NCI-H146 treated with DMSO at 0.1 percent for 48 hours (cell line): ENCODE results near the gene PTPRN2.

Source experiments
- DNase-seq: peaks from one replicate; lab custom pipeline; 2025; ENCODE audit not compliant: unreplicated experiment; lab: John Stamatoyannopoulos, UW

The PTPRN2 gene

DNA sequence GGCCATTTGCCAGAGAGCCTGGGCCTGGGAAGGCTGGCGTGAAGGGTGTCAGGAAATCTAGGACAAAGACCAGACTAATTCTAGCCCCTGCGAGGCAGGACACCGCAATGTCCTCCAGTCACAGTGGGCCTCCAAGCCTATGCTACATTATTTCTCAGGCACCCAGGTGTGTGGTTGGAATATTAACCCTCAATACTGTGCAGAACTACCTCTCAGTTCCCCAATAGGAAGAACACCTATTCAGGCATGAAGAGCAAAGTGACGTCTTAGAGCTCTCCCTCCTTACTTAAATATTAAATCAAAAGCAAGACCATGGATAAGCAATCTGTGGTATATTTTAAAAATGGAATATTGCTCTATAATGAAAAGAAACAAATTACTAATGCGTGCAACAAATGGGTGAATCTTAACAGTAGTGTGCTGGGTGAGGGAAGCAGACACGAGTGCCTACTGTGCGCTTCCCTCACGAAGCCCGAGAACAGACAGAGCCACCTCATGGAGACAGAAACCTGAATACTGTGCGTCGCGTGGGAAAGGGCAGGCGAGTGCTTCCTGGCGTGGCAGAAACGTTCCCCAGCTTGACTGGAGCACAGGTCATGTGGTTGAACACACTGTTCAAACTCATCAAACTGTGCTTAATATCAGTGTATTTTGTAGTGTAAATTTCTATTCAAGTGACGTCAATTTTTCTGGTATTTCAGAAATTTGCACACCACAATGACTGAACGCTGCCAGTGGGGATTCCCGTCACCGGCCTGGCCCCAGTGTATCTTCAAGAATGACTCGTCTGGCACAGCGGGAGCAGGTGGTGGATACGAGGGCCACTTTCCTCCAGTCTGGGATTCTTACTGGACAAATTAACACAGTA is 15.5 kb upstream of the PTPRN2 start:
- DNase-seq = no peak

DNA sequence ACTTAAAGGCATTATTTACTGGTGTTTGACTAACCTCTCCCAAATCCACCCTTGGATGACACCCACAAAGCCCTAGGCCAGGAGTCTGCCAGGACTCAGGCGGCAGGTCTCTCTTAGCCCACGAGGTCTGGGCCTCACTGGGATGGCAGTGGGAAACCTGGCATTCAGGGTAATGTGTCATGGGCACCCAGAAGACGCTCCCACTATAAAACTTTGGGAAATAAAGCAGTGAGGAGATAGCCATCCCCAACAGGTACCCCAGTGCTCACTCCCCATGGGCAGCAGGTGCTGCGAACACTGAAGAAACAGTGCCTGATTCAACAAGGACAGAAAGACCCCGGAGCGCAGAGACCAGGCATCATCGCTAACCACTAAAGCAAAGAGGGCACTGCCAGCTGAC is 14.4 kb upstream of the PTPRN2 start:
- no peak for DNase-seq

DNA sequence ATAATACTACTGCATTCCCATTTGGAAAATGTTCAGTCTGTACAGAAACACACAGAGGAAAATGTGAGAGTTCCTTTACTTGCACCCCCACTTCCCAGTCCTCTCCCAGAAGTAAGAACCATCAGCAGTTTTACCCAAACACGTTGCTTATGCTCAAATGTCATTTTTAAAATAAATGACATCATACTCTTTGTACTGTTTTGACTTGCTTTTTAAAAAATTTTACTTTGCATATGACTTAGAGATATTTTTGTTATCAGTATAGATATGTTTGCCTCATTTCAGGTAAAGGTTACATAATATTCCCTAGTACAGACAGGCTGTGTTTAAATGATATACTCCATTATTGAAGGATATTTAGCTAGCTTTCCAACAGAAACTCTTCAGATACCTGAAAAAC is 13.5 kb upstream of the PTPRN2 start:
- no peak for DNase-seq

DNA sequence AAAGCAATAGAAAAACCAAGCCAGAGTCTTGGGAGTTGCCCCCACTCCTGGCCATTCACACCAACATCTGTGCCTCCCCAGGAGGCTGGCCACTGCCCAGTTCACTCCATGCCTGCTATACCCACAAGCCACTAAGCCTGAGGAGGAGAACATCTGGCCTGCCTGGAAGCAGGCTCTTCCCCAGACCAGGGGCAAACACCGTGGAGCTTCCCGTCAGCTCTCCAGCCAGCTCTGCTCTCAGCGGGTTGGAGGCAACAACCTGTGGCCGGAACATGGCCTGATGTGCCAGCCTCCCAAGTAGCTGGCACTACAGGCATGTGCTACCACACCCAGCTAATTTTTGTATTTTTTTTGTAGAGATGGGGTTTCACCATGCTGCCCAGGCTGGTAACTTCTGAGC is 9.1 kb upstream of the PTPRN2 start:
- no peak for DNase-seq

DNA sequence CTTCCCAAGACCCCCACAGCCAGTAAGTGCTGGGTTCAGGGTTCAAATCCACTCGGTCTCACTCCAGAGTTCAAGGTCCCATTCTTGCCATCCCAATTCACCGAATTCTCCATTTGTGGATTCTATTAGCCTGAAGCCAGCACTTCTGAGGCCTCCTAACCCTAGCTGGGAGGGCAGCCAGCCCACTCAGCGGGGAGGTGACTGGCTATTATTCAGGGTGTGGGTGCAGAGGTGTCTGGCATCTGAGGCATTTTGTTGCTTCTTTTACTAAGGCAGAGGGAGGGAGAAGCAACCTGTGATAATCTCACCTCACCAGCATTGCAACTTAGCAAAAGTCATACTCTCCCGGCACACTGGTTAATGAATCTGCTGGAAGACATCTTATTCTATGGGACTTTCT is 8.7 kb upstream of the PTPRN2 start:
- no peak for DNase-seq

DNA sequence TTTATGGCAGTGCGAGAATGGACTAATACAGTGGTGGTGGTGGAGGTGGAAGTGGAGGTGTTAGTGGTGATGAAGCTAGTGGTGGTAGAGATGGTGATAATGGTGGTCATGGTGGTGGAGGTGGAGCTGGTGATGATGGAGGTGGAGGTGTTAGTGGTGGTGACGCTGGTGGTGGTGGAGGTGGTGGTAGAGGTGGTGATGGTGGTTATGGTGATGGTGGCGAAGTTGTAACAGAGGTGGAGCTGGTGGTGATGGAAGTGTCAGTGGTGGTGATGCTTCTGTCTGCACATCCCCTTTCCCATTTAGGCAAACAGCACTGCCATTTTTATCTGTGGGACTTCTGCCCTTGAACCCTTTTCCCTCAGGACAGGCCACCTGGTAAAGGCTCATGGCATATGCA is 7.4 kb upstream of the PTPRN2 start:
- no peak for DNase-seq

DNA sequence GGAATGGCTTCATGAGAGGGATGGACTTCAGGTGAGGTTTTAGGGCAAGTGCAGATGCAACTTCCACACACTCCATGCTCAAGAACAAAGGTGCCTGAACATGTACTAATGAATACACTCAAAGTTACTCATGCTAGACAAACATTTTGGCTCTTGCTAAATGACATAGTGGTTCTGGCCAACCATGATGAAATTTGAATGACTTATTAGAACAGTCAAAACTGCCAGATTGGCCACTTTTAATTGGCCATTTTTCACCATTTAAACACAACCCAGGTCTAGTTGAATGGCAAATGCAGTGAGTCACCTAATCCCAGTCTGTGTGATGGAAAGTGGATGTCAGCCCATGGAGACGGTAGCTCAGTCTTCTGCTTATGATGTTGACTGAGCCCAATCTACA is 4.9 kb upstream of the PTPRN2 start:
- no peak for DNase-seq

DNA sequence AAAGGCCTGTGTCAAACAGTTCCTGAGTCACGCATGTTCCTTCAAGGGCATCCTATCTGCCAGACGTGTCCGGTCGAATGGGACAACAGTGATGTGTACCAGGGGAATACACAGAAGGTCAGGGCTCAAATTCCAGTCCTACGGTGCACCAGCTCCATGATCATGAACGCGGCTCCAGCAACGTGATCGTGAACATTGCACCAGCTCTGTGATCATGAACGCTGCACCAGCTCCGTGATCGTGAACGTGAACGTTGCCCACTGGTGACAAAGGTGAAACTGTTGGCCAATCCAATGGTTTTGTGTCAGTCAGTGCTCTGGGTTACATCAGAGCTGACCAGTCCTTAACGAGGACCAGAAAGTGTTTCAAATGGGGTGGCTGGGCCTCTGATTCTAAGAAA is 4.3 kb upstream of the PTPRN2 start:
- DNase-seq = no peak

DNA sequence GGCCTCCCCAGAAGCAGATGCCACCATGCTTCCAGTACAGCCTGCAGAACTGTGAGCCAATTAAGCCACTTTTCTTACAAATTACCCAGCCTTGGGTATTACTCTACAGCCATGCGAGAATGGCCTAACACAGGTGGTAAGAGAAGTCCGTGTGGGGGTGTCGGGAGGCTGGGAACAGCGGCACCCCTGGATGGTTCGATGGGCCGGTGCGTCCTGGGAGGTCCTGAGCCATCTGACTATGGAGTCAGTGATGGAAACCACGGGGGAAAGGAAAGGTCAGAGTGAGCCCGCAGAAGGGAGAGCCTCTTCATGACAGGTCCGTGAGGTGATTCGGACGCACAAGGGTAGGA is 2.5 kb upstream of the PTPRN2 start:
- DNase-seq = no peak

DNA sequence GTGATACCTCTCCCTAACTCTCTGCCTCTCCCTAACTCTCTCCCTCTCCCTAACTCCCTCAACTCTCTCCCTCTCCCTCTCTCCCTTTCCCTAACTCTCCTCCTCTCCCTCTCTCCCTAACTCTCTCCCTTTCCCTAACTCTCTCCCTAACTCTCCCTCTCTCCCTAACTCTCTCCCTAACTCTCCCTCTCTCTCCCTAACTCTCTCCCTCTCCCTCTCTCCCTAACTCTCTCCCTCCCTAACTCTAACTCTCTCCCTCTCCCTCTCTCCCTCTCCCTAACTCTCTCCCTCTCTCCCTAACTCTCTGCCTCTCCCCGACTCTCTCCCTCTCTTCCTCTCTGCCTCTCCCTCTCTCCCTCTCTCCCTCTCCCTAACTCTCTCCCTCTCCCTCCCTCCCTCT is 2.0 kb upstream of the PTPRN2 start:
- no peak for DNase-seq

DNA sequence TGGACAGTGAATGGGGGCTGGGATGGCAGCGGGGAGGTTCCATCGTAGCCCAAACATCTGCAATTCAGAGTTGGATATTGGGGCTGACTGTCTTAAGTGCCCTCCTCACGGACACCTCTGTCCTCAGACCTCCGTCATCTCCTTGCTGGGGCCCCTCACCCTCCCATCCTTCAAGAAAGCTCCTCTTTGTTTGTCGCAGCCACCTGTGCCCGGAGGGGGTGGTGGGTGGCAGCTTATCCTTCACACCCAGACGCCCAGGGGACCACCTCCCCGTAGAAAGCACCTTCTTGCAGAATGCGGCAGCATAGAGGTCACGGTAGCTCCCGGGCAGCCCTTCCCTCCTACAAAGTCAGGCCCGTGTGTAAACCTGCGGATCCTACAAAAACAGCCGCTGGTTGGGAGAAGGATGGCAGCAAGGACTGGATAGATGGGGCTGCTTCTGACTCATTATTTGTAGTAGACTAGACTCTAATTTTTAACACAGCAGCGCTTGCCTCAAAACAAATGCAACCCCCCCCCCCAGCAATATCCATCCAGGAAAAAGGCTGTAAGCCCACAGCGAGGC is 1.3 kb upstream of the PTPRN2 start:
- no peak for DNase-seq

DNA sequence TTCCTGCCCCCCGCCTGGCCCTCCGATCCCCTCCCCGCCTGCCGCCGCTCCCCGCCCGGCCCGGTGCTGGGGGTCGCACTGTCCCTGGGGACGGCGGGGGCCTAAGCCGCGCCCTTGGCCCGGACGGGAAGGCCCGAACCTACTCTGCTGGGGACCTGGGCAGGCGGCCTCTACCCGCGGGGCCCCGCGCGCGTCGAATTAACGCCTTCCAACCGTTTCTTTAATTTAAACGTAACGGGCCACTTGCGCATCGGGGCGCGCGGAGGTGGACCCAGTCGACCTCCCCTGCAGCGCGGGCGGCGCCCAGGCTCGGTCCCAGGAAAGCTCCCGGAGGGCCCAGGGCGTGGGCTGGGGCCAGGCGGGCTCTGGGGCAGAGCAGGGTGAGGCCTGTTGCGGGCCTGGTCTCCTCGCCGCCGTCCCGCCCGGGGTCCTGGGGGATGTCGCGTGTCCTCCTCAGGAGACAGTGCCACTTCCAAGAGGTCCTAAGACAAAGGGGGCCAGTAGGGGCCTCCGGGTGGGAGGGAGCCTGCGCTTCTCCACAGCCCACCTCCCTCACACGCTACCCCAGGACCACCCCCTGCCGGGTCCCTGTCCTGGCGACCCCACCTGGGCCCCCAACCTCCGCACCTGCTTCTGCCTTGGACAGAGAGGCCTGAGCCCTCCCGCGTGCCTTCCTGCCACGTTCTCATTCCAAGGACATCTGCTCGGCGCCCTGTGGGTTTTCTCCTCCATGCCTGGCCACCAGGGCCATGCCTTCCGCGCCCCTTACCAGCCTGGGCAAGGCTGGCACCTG is 658 bp upstream of the PTPRN2 start:
- no peak for DNase-seq

DNA sequence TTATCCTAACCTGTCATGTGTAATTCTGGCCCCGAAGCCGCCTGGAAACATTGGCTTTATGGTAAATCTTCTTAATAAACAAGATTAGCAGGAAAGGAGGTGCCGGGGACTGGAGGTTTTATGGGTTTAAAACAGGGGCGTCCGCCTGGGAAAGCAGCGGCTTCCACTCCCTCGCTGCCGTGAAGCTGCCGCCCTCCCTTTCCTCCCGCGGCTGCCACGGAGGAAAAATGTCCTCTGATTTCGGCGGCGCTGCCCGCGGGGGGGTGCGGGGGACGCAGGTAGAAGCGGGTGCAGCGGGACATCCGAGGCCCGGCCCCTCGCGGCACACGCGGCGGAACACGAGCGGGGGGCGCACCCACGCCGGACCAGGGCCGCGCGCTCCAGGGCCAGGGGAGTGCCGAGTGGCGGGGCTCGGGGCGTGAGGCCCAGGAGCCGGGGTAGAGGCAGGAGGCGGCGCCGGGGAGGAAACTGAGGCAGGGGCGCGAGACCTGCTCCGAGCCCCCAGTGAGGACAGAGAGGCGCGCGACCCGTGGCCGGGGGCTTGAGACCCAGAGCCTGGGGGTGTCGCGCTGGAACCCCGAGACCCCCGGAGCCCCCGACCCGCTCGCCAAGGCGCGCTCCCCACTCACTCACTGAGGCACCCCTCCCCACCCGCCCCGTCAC is 993 bp downstream of the PTPRN2 start:
- DNase-seq = no peak

DNA sequence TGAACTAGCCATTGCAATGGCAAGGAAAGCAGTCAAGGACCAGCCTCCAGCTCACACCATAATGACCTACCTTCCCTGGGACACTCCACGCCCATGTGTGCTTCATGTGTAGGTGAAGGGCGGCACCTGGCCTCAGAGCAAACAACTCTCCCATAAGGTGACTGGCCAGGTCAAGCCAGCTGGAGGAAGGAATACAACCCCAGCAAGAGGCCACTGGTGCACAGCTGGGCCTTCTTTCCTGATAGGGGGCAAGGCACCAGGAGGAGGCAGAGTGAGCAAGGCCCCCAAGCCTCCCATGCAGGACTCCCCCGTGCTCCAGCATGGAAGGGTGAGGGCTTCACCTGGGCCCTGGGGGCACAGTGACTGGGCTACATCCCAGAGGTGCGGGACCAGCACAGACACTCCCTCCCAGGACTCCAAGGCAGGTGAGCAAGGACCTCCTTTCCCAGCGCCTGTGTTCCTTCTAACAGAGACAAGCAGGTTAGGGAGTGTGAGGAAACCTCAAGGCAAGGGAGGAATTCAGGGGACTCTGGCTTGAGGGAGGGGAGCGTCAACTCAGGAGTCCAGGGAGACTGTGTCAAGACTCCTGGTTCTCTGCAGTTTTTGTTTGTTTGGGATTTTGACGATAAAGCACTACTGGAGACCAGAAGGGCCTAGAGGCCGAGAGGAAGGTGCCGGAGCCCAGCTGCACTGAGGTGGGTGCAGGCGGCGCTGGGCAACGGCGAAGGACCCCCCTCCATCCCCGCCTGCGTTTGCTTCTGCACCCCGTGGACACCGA is 1.7 kb downstream of the PTPRN2 start:
- peak; percentile 82 for DNase-seq

DNA sequence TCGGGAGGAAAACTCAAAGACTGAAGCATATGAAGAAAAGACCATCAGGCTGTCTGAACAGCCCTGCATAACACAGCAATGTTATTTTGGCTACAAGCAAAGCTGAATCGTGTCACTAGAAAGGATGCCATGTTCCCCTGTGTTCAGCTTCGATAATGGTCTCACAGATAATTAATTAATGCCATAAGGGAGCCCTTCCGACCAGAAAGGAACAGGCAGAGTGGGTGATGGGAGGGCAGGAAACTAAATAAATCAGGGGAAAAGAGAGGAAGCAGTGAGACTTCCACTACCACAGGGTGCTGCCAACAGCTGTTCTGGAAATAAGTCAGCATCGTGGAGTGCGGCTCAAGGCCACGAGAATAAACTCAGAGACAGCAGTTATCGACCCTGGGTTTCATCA is 3.2 kb downstream of the PTPRN2 start:
- DNase-seq = no peak

DNA sequence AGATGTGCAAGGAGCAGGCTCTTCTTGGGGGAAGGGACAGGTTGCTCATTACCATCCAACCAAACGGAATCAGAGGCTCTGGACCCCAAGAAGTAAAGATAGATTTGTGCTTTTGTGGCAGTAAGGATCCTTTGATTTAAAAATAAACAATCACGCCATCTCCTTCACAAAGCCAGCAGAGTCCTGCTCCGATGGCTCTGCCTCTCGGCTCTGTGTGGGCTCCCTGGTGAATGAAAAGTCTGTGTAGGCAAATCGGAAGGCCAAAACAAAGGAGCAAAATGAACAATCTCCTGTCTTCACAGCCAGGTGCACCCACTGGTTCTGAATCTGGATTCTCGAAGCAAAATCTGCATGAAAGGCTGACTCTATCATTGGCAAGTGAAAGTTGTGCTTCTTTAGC is 3.8 kb downstream of the PTPRN2 start:
- DNase-seq = no peak

DNA sequence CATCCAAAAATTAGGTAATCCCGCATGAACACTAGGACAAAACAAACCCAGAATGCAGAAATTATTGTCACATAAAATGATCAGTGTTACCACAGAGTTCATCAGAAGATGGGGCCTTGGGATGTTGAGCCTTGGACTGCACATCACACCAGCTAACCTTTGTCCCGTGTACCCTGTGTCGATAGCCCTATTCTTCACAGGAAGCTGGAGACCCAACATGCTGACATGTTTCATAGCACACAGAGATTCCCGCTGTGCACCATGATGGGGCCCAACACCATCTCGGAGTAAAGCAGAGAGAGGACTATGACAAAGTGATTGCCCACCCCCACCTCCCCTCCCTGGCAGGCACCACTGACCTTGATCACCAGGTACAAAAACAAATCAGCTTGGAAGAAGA is 4.5 kb downstream of the PTPRN2 start:
- DNase-seq = no peak

DNA sequence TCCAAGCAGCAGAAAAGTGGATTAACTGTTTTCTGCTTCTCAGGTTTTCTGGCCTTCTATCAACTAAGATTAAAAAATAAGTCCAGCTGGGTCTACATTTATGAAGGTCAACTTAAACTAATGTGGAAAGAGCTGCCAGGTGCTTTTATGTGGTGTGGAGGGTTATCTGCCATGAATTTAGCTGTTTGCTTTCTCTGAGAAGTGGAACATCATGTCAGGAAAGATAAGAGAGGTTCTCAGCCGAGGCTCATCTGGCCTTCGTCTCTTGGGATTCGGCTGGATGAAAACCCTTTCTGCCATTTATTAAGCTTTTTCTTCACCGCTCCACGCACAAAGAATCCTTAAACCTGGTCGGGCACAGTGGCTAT is 5.5 kb downstream of the PTPRN2 start:
- DNase-seq = no peak

DNA sequence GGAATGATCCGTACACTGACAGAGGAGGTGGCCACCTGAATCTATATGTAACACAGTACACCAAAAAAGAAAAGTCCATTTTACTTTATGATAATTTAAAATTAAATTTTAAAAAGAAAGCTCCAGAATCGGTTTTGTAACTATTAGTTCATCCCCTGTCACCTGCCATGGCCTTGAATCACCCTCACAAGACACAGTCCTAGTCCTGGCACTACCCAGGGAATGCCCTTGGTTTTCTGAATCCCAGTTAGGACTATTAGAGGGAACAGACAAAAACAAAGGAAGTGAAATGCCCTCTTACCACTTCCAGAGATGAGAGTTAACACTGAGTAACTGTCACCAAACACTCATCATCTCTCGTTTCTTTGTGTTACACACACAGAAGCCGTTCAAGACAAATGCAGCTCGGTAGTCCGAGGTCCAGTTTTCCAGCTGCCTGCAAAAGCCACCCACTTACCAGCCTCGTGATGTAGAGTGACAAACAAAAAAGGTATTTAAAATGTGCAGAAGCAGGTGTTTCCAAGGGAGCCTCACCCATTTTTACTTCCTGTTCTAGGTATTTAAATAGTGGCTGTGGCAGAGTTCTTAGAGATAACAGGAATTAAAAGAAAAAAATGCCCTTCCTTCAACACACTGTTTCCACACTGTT is 6.1 kb downstream of the PTPRN2 start:
- peak; percentile 93 for DNase-seq
